BJ (cell line): ENCODE measurements around the gene TLE7. TPM values are rescaled to one million over a fixed set of nuclear protein-coding genes. Genes with fewer than 3 reads are reported as not detected.

Experiments
- CTCF ChIA-PET: fragments of 350-600 bp; formaldehyde crosslinking; extraction: SDS; loops from one replicate; lab custom pipeline; 2021; ENCODE audit warnings: antibody characterized with exemption, inconsistent platforms; lab: Yijun Ruan, JAX
- POLR2A ChIA-PET: fragments of 300-600 bp; sonication (Branson Sonifier 250); formaldehyde crosslinking; extraction: SDS; loops from one replicate; lab custom pipeline; 2021; ENCODE audit warnings: antibody characterized with exemption; lab: Charles Lee
- DNase-seq: peaks from one replicate; pipeline ENCODE4 v3.0.0-alpha.2; 2011; ENCODE audit warnings: low read depth
- H3K27me3 ChIP-seq: 2 replicates; pipeline ENCODE4 v1.6.0; 2011; ENCODE audit warnings: low read length; ENCODE audit not compliant: control insufficient read depth, insufficient read depth
- H3K36me3 ChIP-seq: 2 replicates; pipeline ENCODE4 v1.5.1; 2011; ENCODE audit warnings: low read length; ENCODE audit not compliant: control insufficient read depth, insufficient read depth
- H3K4me3 ChIP-seq: 2 replicates; pipeline ENCODE4 v1.5.1; 2011; ENCODE audit warnings: low read depth, mild to moderate bottlenecking, control low read depth, low read length
- polyA plus RNA-seq: library from polyadenylated mRNA; depleted of rRNA; stranded (reverse); fragments of >200 nt; gene quantifications from 2 replicates; pipeline ENCODE4 v1.2.3, GENCODE V29; 2011
- TF ChIP-seq, protein P1 (sequence below): IDR thresholded peaks from 2 replicates; pipeline ENCODE4 v1.5.1; 2011; ENCODE audit warnings: low read depth, mild to moderate bottlenecking, control low read depth, inconsistent platforms, low read length, moderate library complexity; ENCODE audit not compliant: insufficient read depth

TLE7 gene
- polyA plus RNA-seq, 1 experiment, result not detected

DNA sequence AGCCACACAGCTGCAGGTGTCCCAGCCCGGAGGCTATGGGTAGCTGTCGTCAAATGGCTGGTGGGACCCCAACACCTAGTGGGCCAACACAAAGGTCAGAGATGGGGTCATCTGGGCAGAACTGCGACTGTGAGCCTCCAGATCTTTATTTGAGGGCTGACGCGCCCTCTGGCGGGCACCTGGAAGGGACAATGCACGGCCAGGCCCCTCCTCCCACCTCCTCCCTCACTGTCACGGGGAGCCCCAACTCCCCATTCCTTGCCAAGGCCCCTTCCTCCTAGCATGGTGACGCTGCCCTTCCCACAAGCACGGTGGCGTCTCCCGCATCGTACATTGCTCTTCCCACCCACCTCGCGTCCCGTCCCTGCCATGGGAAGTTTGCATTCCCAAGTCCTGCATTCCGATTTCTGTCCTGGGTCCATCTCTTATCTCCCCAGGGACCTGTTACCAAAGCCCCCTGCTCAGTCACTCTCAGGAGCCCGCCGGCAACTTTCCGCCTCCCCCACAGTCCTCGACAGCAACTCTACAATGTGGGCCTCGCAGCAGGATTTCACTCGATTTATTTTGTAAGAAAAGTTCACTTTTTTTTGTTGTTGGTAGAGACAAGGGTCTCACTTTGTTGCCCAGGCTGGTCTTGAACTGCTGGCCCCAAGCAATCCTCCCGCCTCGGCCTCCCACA is 1.0 kb downstream of the TLE7 start:
- Histone ChIP-seq H3K4me3 (no peak overlapping the region), H3K27me3 (no peaks in the 10 kb centered on the region), H3K36me3 (no peaks in the 10 kb centered on the region)
- CTCF ChIA-PET, result interaction anchor here (1.0 to 3.5 kb wide), 3 partner anchors 28 to 59 kb away, joined by 3 to 13 read pairs (median 4); no protein-coding TSS in a partner anchor
- no peak for DNase-seq
- TF ChIP-seq, protein P1, sequence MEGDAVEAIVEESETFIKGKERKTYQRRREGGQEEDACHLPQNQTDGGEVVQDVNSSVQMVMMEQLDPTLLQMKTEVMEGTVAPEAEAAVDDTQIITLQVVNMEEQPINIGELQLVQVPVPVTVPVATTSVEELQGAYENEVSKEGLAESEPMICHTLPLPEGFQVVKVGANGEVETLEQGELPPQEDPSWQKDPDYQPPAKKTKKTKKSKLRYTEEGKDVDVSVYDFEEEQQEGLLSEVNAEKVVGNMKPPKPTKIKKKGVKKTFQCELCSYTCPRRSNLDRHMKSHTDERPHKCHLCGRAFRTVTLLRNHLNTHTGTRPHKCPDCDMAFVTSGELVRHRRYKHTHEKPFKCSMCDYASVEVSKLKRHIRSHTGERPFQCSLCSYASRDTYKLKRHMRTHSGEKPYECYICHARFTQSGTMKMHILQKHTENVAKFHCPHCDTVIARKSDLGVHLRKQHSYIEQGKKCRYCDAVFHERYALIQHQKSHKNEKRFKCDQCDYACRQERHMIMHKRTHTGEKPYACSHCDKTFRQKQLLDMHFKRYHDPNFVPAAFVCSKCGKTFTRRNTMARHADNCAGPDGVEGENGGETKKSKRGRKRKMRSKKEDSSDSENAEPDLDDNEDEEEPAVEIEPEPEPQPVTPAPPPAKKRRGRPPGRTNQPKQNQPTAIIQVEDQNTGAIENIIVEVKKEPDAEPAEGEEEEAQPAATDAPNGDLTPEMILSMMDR, result no peak
- POLR2A ChIA-PET, result no interaction called here

GRCh38 chr16:71439523-71439922 is 2.3 kb downstream of the TLE7 start:
- H3K36me3 ChIP-seq, result no peaks in the 10 kb centered on the region
- H3K27me3 ChIP-seq, result no peaks in the 10 kb centered on the region
- H3K4me3 ChIP-seq, result no peak overlapping the region
- POLR2A ChIA-PET, result no interaction called here
- CTCF ChIA-PET, result interaction anchor here (1.0 to 3.5 kb wide), 3 partner anchors 10 to 60 kb away, joined by 3 to 13 read pairs (median 4); no protein-coding TSS in a partner anchor
- no peak for DNase-seq
- TF ChIP-seq, protein P1, result no peak

- H3K36me3 ChIP-seq, result no peaks in the 10 kb centered on the region
- H3K4me3 ChIP-seq, result no peak overlapping the region
- CTCF ChIA-PET, result no interaction called here
- TF ChIP-seq, protein P1, result no peak
- no peak for DNase-seq
- POLR2A ChIA-PET, result no interaction called here
- H3K27me3 ChIP-seq, result no peaks in the 10 kb centered on the region
Measured at GRCh38 chr16:71436473-71436872, 5.4 kb downstream of the TLE7 start.

GRCh38 chr16:71432906-71433305 is 8.9 kb downstream of the TLE7 start:
- ChIA-PET CTCF (interaction anchor here (1.3 to 2.0 kb wide), 3 partner anchors 20 to 67 kb away, joined by 3 to 6 read pairs (median 5); no protein-coding TSS in a partner anchor), POLR2A (no interaction called here)
- TF ChIP-seq, protein P1, result no peak
- Histone ChIP-seq H3K4me3 (no peak overlapping the region), H3K36me3 (no peaks in the 10 kb centered on the region), H3K27me3 (no peaks in the 10 kb centered on the region)
- no peak for DNase-seq

- Histone ChIP-seq H3K4me3 (no peak overlapping the region), H3K36me3 (no peaks in the 10 kb centered on the region), H3K27me3 (no peaks in the 10 kb centered on the region)
- ChIA-PET CTCF (interaction anchor here (1.8 to 2.0 kb wide), 2 partner anchors 19 to 68 kb away, joined by 5 to 6 read pairs; no protein-coding TSS in a partner anchor), POLR2A (no interaction called here)
- no peak for DNase-seq
- TF ChIP-seq, protein P1, result no peak
Measured at GRCh38 chr16:71431991-71432390, 9.9 kb downstream of the TLE7 start.
